ENCODE measurements around the gene RPL19. TPM values are rescaled to one million over a fixed set of nuclear protein-coding genes. Genes with fewer than 3 reads are reported as not detected.

RPL19 gene
- total RNA-seq, 1 donor from 2014 or later, result 1,170 TPM

GRCh38 chr17:39194089-39194984 lies 5.7 kb upstream of the RPL19 start:
- intact Hi-C loops (cut with DNase I), result no loop called here
- no peak for DNase-seq (ENCODE audit: low spot score)
- peak; percentile 31 for ATAC-seq

GRCh38 chr17:39194985-39195524 lies 5.0 kb upstream of the RPL19 start:
- intact Hi-C loops (cut with DNase I), result no loop called here
- DNase-seq (ENCODE audit: low spot score), result no peak

GRCh38 chr17:39195568-39196160 lies 4.4 kb upstream of the RPL19 start:
- intact Hi-C loops (cut with DNase I), result no loop called here
- no peak for ATAC-seq
- no peak for DNase-seq (ENCODE audit: low spot score)

More at GRCh38 chr17:39194985-39195524, 5.0 kb upstream of the RPL19 start:
- ATAC-seq, result no peak

GRCh38 chr17:39196241-39196807 lies 3.8 kb upstream of the RPL19 start:
- DNase-seq (ENCODE audit: low spot score) (no peak), ATAC-seq (no peak)
- intact Hi-C loops (cut with DNase I), result no loop called here

GRCh38 chr17:39196808-39197291 lies 3.2 kb upstream of the RPL19 start:
- DNase-seq (ENCODE audit: low spot score) (no peak), ATAC-seq (no peak)
- intact Hi-C loops (cut with DNase I), result no loop called here

GRCh38 chr17:39197380-39198185 lies 2.5 kb upstream of the RPL19 start, which contains the start of gene CACNB1:
CACNB1 (minus strand) TSS chr17:39197669; CDS start chr17:39197495, 174 bp downstream.
- ATAC-seq (peak; percentile 67), DNase-seq (ENCODE audit: low spot score) (peak; percentile 88)
- intact Hi-C loops (cut with DNase I), result no loop called here

GRCh38 chr17:39198186-39198566 lies 1.9 kb upstream of the RPL19 start:
- ATAC-seq (no peak), DNase-seq (ENCODE audit: low spot score) (no peak)
- intact Hi-C loops (cut with DNase I), result no loop called here

GRCh38 chr17:39199820-39200069 lies 338 bp upstream of the RPL19 start:
- DNase-seq (ENCODE audit: low spot score) (peak; percentile 93), ATAC-seq (peak; percentile 92)
- intact Hi-C loops (cut with DNase I), result no loop called here

- DNase-seq (ENCODE audit: low spot score) (no peak), ATAC-seq (no peak)
- intact Hi-C loops (cut with DNase I), result no loop called here
Observed at GRCh38 chr17:39200957-39201510, 951 bp downstream of the RPL19 start.

- DNase-seq (ENCODE audit: low spot score), result no peak
- no peak for ATAC-seq
- intact Hi-C loops (cut with DNase I), result no loop called here
Observed at GRCh38 chr17:39204245-39204644, 4.2 kb downstream of the RPL19 start.

- DNase-seq (ENCODE audit: low spot score) (no peak), ATAC-seq (no peak)
- intact Hi-C loops (cut with DNase I), result no loop called here
Observed at GRCh38 chr17:39205112-39205526, 5.0 kb downstream of the RPL19 start.

GRCh38 chr17:39208136-39208535 lies 8.1 kb downstream of the RPL19 start:
- DNase-seq (ENCODE audit: low spot score), result no peak
- intact Hi-C loops (cut with DNase I), result no loop called here
- no peak for ATAC-seq

- DNase-seq (ENCODE audit: low spot score), result no peak
- intact Hi-C loops (cut with DNase I), result no loop called here
- peak; percentile 27 for ATAC-seq
Observed at GRCh38 chr17:39208893-39209292, 8.8 kb downstream of the RPL19 start.

- ATAC-seq (peak; percentile 74), DNase-seq (ENCODE audit: low spot score) (peak; percentile 74)
- intact Hi-C loops (cut with DNase I), result no loop called here
Observed at GRCh38 chr17:39209317-39210092, 9.4 kb downstream of the RPL19 start.

- no peak for DNase-seq (ENCODE audit: low spot score)
- intact Hi-C loops (cut with DNase I), result no loop called here
- no peak for ATAC-seq
Observed at GRCh38 chr17:39210093-39210434, 10.0 kb downstream of the RPL19 start.

- ATAC-seq (no peak), DNase-seq (ENCODE audit: low spot score) (no peak)
- intact Hi-C loops (cut with DNase I), result no loop called here
Observed at GRCh38 chr17:39212195-39212810, 12.2 kb downstream of the RPL19 start.

- ATAC-seq (no peak), DNase-seq (ENCODE audit: low spot score) (no peak)
- intact Hi-C loops (cut with DNase I), result no loop called here
Observed at GRCh38 chr17:39212841-39213480, 12.9 kb downstream of the RPL19 start.
